K562 (cell line): ENCODE results near the gene MCM6. TPM values are rescaled to one million over a fixed set of nuclear protein-coding genes. Genes with fewer than 3 reads are reported as not detected.

Source experiments
- CEBPB ChIP-seq: fragments of 450-650 bp; IDR thresholded peaks from 2 replicates; pipeline ENCODE4 v1.6.1; 2016; ENCODE audit warnings: missing genetic modification characterization, missing compliant biosample characterization
- EGR1 ChIP-seq: fragments of 450-650 bp; conservative IDR thresholded peaks from 2 replicates; pipeline ENCODE4 v1.6.1; 2017; ENCODE audit warnings: mild to moderate bottlenecking
- FOXP1 ChIP-seq: sonication (generic); formaldehyde crosslinking; IDR thresholded peaks from 2 replicates; pipeline ENCODE4 v1.8.0; 2022; ENCODE audit warnings: mild to moderate bottlenecking, missing genetic modification reagents
- HLTF ChIP-seq: fragments of 450-650 bp; IDR thresholded peaks from 2 replicates; pipeline ENCODE4 v1.6.1; 2016
- IFI16 ChIP-seq: fragments of 250-450 bp; sonication (Bioruptor Pico); IDR thresholded peaks from 2 replicates; pipeline ENCODE4 v2.1.2; 2022; ENCODE audit warnings: mild to moderate bottlenecking, inconsistent platforms
- KLF10 ChIP-seq: fragments of 250-450 bp; sonication (Bioruptor Pico); IDR thresholded peaks from 2 replicates; pipeline ENCODE4 v1.6.1; 2021; ENCODE audit warnings: matching md5 sums
- MCM3 ChIP-seq: fragments of 450-650 bp; IDR thresholded peaks from 2 replicates; pipeline ENCODE4 v1.6.1; 2016
- MXI1 ChIP-seq: IDR thresholded peaks from 2 replicates; pipeline ENCODE4 v1.6.1; 2011; ENCODE audit warnings: low read depth, mild to moderate bottlenecking, improper control_type of control experiment, low read length
- NUFIP1 ChIP-seq: fragments of 450-650 bp; IDR thresholded peaks from 2 replicates; pipeline ENCODE4 v1.6.1; 2018; ENCODE audit not compliant: partially characterized antibody
- PHB ChIP-seq: fragments of 250-450 bp; sonication (Bioruptor Pico); IDR thresholded peaks from 2 replicates; pipeline ENCODE4 v1.5.0; 2021
- POLR3A ChIP-seq: IDR thresholded peaks from 2 replicates; pipeline ENCODE4 v1.6.1; 2011; ENCODE audit warnings: borderline replicate concordance, mild to moderate bottlenecking, moderate library complexity; ENCODE audit not compliant: insufficient read length, insufficient read depth; ENCODE audit errors: extremely low read depth
- PPARD ChIP-seq: fragments of 250-450 bp; sonication (Bioruptor Pico); IDR thresholded peaks from 2 replicates; pipeline ENCODE4 v1.8.0; 2022; ENCODE audit warnings: inconsistent platforms, mild to moderate bottlenecking, moderate library complexity
- RHOXF2B ChIP-seq: fragments of 250-450 bp; sonication (Bioruptor Pico); conservative IDR thresholded peaks from 2 replicates; pipeline ENCODE4 v1.5.1; 2021
- ZFX ChIP-seq: sonication (generic); formaldehyde crosslinking; IDR thresholded peaks from 2 replicates; pipeline ENCODE4 v1.8.0; 2022; ENCODE audit warnings: mild to moderate bottlenecking, missing genetic modification reagents, moderate library complexity
- ZNF184 ChIP-seq: sonication (generic); formaldehyde crosslinking; IDR thresholded peaks from 2 replicates; pipeline ENCODE4 v1.5.0; 2020; ENCODE audit warnings: missing genetic modification reagents
- polyA plus RNA-seq, 8 experiments: library from polyadenylated mRNA; depleted of rRNA in 4 of 8; stranded (reverse) in 5 of 8; unstranded in 3 of 8; fragments of >200 nt; fragmentation: Nextera tagmentation in 2 of 8; fragmentation: Illumina TruSeq in 1 of 8; extraction: Ambion mirVana in 2 of 8; extraction: Trizol in 1 of 8; gene quantifications; 2 replicates each; pipeline versions ENCODE4 v1.2.1 to v1.2.3, GENCODE V29; 2011 to 2014; ENCODE audit warnings: inconsistent platforms in 1 of 8, missing spikeins in 1 of 8
- total RNA-seq, 7 experiments: library from RNA; depleted of rRNA in 6 of 7; stranded (reverse); fragments of >200 nt in 6 of 7; fragmentation: Illumina TruSeq in 2 of 7; extraction: Trizol in 2 of 7; gene quantifications; 2 replicates each; pipeline versions ENCODE4 v1.2.1 to v1.2.3, GENCODE V29; 2011 to 2021; ENCODE audit warnings: low replicate concordance in 1 of 7
- TF ChIP-seq, protein P1 (sequence below): IDR thresholded peaks from 3 replicates; pipeline ENCODE4 v1.6.1; 2011; ENCODE audit warnings: borderline replicate concordance, mild to moderate bottlenecking; ENCODE audit not compliant: insufficient read length, insufficient read depth
- TF ChIP-seq, protein P2 (sequence below): fragments of 450-650 bp; IDR thresholded peaks from 2 replicates; pipeline ENCODE4 v1.6.1; 2018; ENCODE audit not compliant: partially characterized antibody
- TF ChIP-seq, protein P3 (sequence below): IDR thresholded peaks from 2 replicates; pipeline ENCODE4 v1.6.1; 2016; ENCODE audit warnings: missing genetic modification characterization, missing compliant biosample characterization
- TF ChIP-seq, protein P4 (sequence below): sonication (generic); formaldehyde crosslinking; IDR thresholded peaks from 2 replicates; pipeline ENCODE4 v1.9.0; 2022; ENCODE audit warnings: mild to moderate bottlenecking, missing genetic modification reagents
- TF ChIP-seq, protein P5 (sequence below): sonication (generic); formaldehyde crosslinking; IDR thresholded peaks from 2 replicates; pipeline ENCODE4 v1.8.0; 2022; ENCODE audit warnings: mild to moderate bottlenecking, missing genetic modification reagents

MCM6 gene
- total and polyA plus RNA-seq, 9 of the 15 experiments (the other 6 are each of a cell fraction or from before 2014, with no cell fraction given): 42.6 to 133 (median 82.4) TPM

GRCh38 chr2:135875491-135876065 is 665 bp downstream of the MCM6 start (continued):
- TF ChIP-seq ZFX (no peak; the same call in 1 of the 2 replicates), POLR3A (no peak), PHB (CRISPR knock-in tag) (no peak), RHOXF2B (CRISPR knock-in tag) (no peak), PPARD (CRISPR knock-in tag) (no peak), MXI1 (no peak), NUFIP1 (no peak), CEBPB (tag) (no peak), KLF10 (CRISPR knock-in tag) (no peak), FOXP1 (CRISPR knock-in tag) (0 out of 2 replicates have a peak, but pooled peaks have one; percentile 64), EGR1 (no peak), IFI16 (CRISPR knock-in tag) (no peak), MCM3 (no peak), HLTF (no peak), ZNF184 (CRISPR knock-in tag) (no peak)
- TF ChIP-seq, protein P1, sequence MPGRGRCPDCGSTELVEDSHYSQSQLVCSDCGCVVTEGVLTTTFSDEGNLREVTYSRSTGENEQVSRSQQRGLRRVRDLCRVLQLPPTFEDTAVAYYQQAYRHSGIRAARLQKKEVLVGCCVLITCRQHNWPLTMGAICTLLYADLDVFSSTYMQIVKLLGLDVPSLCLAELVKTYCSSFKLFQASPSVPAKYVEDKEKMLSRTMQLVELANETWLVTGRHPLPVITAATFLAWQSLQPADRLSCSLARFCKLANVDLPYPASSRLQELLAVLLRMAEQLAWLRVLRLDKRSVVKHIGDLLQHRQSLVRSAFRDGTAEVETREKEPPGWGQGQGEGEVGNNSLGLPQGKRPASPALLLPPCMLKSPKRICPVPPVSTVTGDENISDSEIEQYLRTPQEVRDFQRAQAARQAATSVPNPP: no peak
- TF ChIP-seq, protein P2, sequence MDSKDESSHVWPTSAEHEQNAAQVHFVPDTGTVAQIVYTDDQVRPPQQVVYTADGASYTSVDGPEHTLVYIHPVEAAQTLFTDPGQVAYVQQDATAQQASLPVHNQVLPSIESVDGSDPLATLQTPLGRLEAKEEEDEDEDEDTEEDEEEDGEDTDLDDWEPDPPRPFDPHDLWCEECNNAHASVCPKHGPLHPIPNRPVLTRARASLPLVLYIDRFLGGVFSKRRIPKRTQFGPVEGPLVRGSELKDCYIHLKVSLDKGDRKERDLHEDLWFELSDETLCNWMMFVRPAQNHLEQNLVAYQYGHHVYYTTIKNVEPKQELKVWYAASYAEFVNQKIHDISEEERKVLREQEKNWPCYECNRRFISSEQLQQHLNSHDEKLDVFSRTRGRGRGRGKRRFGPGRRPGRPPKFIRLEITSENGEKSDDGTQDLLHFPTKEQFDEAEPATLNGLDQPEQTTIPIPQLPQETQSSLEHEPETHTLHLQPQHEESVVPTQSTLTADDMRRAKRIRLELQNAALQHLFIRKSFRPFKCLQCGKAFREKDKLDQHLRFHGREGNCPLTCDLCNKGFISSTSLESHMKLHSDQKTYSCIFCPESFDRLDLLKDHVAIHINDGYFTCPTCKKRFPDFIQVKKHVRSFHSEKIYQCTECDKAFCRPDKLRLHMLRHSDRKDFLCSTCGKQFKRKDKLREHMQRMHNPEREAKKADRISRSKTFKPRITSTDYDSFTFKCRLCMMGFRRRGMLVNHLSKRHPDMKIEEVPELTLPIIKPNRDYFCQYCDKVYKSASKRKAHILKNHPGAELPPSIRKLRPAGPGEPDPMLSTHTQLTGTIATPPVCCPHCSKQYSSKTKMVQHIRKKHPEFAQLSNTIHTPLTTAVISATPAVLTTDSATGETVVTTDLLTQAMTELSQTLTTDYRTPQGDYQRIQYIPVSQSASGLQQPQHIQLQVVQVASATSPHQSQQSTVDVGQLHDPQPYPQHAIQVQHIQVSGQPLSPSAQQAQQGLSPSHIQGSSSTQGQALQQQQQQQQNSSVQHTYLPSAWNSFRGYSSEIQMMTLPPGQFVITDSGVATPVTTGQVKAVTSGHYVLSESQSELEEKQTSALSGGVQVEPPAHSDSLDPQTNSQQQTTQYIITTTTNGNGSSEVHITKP: peak; percentile 31
- TF ChIP-seq, protein P3, sequence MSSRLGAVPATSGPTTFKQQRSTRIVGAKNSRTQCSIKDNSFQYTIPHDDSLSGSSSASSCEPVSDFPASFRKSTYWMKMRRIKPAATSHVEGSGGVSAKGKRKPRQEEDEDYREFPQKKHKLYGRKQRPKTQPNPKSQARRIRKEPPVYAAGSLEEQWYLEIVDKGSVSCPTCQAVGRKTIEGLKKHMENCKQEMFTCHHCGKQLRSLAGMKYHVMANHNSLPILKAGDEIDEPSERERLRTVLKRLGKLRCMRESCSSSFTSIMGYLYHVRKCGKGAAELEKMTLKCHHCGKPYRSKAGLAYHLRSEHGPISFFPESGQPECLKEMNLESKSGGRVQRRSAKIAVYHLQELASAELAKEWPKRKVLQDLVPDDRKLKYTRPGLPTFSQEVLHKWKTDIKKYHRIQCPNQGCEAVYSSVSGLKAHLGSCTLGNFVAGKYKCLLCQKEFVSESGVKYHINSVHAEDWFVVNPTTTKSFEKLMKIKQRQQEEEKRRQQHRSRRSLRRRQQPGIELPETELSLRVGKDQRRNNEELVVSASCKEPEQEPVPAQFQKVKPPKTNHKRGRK (tag): no peak
- TF ChIP-seq, protein P4, sequence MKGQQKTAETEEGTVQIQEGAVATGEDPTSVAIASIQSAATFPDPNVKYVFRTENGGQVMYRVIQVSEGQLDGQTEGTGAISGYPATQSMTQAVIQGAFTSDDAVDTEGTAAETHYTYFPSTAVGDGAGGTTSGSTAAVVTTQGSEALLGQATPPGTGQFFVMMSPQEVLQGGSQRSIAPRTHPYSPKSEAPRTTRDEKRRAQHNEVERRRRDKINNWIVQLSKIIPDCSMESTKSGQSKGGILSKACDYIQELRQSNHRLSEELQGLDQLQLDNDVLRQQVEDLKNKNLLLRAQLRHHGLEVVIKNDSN: 0 out of 2 replicates have a peak, but pooled peaks have one; percentile 24
- TF ChIP-seq, protein P5, sequence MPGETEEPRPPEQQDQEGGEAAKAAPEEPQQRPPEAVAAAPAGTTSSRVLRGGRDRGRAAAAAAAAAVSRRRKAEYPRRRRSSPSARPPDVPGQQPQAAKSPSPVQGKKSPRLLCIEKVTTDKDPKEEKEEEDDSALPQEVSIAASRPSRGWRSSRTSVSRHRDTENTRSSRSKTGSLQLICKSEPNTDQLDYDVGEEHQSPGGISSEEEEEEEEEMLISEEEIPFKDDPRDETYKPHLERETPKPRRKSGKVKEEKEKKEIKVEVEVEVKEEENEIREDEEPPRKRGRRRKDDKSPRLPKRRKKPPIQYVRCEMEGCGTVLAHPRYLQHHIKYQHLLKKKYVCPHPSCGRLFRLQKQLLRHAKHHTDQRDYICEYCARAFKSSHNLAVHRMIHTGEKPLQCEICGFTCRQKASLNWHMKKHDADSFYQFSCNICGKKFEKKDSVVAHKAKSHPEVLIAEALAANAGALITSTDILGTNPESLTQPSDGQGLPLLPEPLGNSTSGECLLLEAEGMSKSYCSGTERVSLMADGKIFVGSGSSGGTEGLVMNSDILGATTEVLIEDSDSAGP: no peak
